SU-DHL-6 (cell line): ENCODE measurements around the gene BRAT1.

ENCODE experiments used
- H2AFZ ChIP-seq: fragments of 200-600 bp; sonication (generic); 2 replicates; pipeline ENCODE4 v1.6.1; 2014; ENCODE audit warnings: low read depth, mild to moderate bottlenecking, moderate library complexity, mixed read lengths, antibody characterized with exemption, low read length; ENCODE audit not compliant: severe bottlenecking
- H3F3A ChIP-seq: fragments of 200-600 bp; shearing (Covaris generic); 2 replicates; pipeline ENCODE4 v1.6.0; 2016; ENCODE audit warnings: antibody characterized with exemption, mild to moderate bottlenecking; ENCODE audit not compliant: insufficient read depth
- H3K27ac ChIP-seq: fragments of 200-600 bp; sonication (generic); 2 replicates; pipeline ENCODE4 v1.5.1; 2016; ENCODE audit warnings: low read depth, mild to moderate bottlenecking, low read length, moderate library complexity, mixed read lengths
- H3K27me3 ChIP-seq: fragments of 200-600 bp; sonication (generic), shearing (Covaris generic); 2 replicates; pipeline ENCODE4 v1.6.0; 2014; ENCODE audit warnings: mild to moderate bottlenecking, low read length
- H3K36me3 ChIP-seq: fragments of 200-600 bp; sonication (generic); 2 replicates; pipeline ENCODE4 v1.6.1; 2014; ENCODE audit warnings: mild to moderate bottlenecking, low read length, mixed read lengths
- H3K4me2 ChIP-seq: fragments of 300-600, 200-600 bp; shearing (Covaris generic), sonication (generic); 2 replicates; pipeline ENCODE4 v1.6.0; 2014; ENCODE audit warnings: low read length, low read depth, mild to moderate bottlenecking; ENCODE audit not compliant: poor library complexity, severe bottlenecking
- H3K4me3 ChIP-seq: fragments of 200-600 bp; sonication (generic); 2 replicates; pipeline ENCODE4 v1.5.1; 2014; ENCODE audit warnings: antibody characterized with exemption, low read length, mild to moderate bottlenecking, mixed read lengths; ENCODE audit not compliant: insufficient read depth, poor library complexity, severe bottlenecking
- H3K79me2 ChIP-seq: fragments of 200-600 bp; sonication (generic); 2 replicates; pipeline ENCODE4 v1.6.1; 2014; ENCODE audit warnings: mild to moderate bottlenecking, low read length, moderate library complexity; ENCODE audit not compliant: insufficient read depth
- H3K9ac ChIP-seq: fragments of 200-600 bp; sonication (generic); 2 replicates; pipeline ENCODE4 v1.7.0; 2014; ENCODE audit warnings: mild to moderate bottlenecking, low read length
- H3K9me2 ChIP-seq: fragments of 200-600 bp; sonication (generic); replicated peaks from 2 replicates; pipeline ENCODE4 v1.6.1; 2014; ENCODE audit warnings: low read length; ENCODE audit not compliant: insufficient read depth
- H3K9me3 ChIP-seq: fragments of 200-600 bp; sonication (generic); 2 replicates; pipeline ENCODE4 v1.6.1; 2014; ENCODE audit warnings: low read length, mixed read lengths; ENCODE audit not compliant: insufficient read depth
- H4K20me1 ChIP-seq: fragments of 200-600 bp; sonication (generic); 2 replicates; pipeline ENCODE4 v1.6.1; 2014; ENCODE audit warnings: low read depth, mild to moderate bottlenecking, antibody characterized with exemption, low read length, moderate library complexity, mixed read lengths
- EZH2phosphoT487 ChIP-seq: fragments of 200-600 bp; sonication (generic), shearing (Covaris generic); conservative IDR thresholded peaks from 2 replicates; pipeline ENCODE4 v1.6.1; 2018; ENCODE audit warnings: mild to moderate bottlenecking, antibody characterized with exemption, low read length, moderate library complexity, mixed read lengths
- TF ChIP-seq, protein P1 (sequence below): fragments of 200-600 bp; sonication (generic); IDR thresholded peaks from one replicate; pipeline ENCODE4 v1.5.1; 2017; ENCODE audit warnings: antibody characterized with exemption, mild to moderate bottlenecking, low read length, moderate library complexity; ENCODE audit not compliant: insufficient read depth, poor library complexity, severe bottlenecking

Gene BRAT1

DNA sequence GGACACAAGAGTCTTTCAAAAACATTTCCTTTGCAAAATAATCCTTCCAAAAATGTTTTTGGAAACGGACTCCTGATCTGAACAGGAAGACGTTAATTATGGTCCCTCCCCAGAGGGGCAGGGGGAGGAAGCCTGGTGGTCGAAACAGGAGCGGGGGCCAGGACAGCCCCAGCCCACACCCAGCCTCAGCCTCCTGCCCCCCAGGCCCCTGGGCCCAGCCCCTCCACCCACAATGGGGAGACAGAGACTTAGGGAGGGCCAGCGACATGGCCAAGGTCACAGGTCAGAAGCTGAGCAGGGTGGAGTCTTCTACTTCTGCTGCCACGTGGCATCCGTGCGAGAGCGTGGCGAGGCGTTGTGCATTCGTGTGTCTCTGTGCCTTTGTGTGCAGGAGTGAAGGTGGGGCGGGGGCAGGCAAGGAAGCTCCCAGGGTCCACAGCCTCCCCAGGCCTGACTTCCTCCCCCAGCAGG is 65.1 kb downstream of the BRAT1 start:
- Histone ChIP-seq H3F3A (no peaks in the 10 kb centered on the region), H4K20me1 (no peaks in the 10 kb centered on the region), H3K9me2 (no peaks in the 10 kb centered on the region), H3K9me3 (no peaks in the 10 kb centered on the region), H2AFZ (no peak overlapping the region), H3K27ac (no peak overlapping the region), H3K4me2 (no peak overlapping the region), H3K9ac (no peak overlapping the region), H3K36me3 (no peaks in the 10 kb centered on the region), H3K4me3 (no peak overlapping the region), H3K79me2 (no peaks in the 10 kb centered on the region), H3K27me3 (no peaks in the 10 kb centered on the region)
- TF ChIP-seq, protein P1, sequence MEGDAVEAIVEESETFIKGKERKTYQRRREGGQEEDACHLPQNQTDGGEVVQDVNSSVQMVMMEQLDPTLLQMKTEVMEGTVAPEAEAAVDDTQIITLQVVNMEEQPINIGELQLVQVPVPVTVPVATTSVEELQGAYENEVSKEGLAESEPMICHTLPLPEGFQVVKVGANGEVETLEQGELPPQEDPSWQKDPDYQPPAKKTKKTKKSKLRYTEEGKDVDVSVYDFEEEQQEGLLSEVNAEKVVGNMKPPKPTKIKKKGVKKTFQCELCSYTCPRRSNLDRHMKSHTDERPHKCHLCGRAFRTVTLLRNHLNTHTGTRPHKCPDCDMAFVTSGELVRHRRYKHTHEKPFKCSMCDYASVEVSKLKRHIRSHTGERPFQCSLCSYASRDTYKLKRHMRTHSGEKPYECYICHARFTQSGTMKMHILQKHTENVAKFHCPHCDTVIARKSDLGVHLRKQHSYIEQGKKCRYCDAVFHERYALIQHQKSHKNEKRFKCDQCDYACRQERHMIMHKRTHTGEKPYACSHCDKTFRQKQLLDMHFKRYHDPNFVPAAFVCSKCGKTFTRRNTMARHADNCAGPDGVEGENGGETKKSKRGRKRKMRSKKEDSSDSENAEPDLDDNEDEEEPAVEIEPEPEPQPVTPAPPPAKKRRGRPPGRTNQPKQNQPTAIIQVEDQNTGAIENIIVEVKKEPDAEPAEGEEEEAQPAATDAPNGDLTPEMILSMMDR = no peak

DNA sequence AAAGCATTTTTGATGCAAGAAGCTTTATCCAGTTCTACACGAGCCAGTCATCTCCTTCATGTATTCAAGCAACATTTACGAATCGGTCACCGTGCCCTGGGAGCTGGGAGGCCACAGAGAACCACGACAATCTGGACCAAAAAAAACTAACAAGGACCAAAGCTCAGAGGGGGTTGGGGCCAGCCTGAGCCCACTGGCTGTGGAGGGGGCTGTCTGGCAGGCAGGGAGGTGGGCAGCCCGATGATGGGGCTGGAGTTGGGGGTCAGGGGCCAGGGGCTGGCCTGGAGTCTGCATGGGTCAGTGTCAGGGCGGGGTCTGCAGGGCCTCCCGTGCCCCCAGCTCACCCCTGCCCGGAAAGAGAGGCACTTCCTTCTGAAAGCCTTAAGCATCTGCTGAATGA is 66.6 kb downstream of the BRAT1 start:
- Histone ChIP-seq H3K27ac (no peak overlapping the region), H3K27me3 (no peaks in the 10 kb centered on the region), H3F3A (no peaks in the 10 kb centered on the region), H3K4me2 (no peak overlapping the region), H3K9ac (no peak overlapping the region), H3K4me3 (no peak overlapping the region), H2AFZ (no peak overlapping the region), H4K20me1 (no peaks in the 10 kb centered on the region), H3K36me3 (no peaks in the 10 kb centered on the region), H3K79me2 (no peaks in the 10 kb centered on the region), H3K9me3 (no peaks in the 10 kb centered on the region), H3K9me2 (no peaks in the 10 kb centered on the region)
- TF ChIP-seq, protein P1 = no peak
- no peak for TF ChIP-seq EZH2phosphoT487

DNA sequence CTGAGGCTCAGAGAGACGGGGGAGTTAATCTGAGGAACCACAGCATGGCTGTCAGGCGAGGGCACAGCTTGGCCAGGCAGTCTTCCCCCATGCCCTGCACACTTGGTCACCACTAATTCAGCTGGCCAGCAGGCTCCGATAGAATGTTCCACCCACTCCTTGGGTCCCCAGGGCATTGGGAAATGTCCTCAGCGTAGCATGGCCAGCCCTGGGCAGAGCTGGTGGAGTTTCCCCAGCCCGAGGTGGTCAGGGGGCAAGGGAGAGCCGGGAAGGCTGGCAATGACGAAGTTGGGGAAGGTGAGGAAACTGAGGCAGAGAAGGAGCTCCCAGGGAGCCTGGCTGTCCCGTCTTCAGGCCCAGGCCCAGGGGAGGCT is 67.1 kb downstream of the BRAT1 start:
- H3F3A ChIP-seq = no peaks in the 10 kb centered on the region
- H3K27ac ChIP-seq = no peak overlapping the region
- H4K20me1 ChIP-seq = no peaks in the 10 kb centered on the region
- H3K4me2 ChIP-seq = no peak overlapping the region
- H3K36me3 ChIP-seq = no peaks in the 10 kb centered on the region
- TF ChIP-seq, protein P1 = no peak
- TF ChIP-seq EZH2phosphoT487 = no peak
- H3K9me2 ChIP-seq = no peaks in the 10 kb centered on the region
- H2AFZ ChIP-seq = no peak overlapping the region
- H3K27me3 ChIP-seq = no peaks in the 10 kb centered on the region
- H3K9me3 ChIP-seq = no peaks in the 10 kb centered on the region
- H3K79me2 ChIP-seq = no peaks in the 10 kb centered on the region
- no peak overlapping the region for H3K9ac ChIP-seq
- no peak overlapping the region for H3K4me3 ChIP-seq
